ENCODE data around the gene LRP1. TPM values are rescaled to one million over a fixed set of nuclear protein-coding genes. Genes with fewer than 3 reads are reported as not detected.
A peak's percentile ranks its signal among the peaks of the same experiment; 100 is the strongest.

Gene LRP1
- total and polyA plus RNA-seq, 2 of the 13 experiments (the other 11 are each of a cell fraction or from before 2014, with no cell fraction given), result 14.7 to 30.8 TPM

GRCh38 chr12:57101892-57102695 lies 26.2 kb upstream of the LRP1 start (continued):
- TF ChIP-seq ZNF276 (CRISPR knock-in tag; IDR thresholded peaks at IDR 0.05; ENCODE audit: low read depth), result no peak
- no peak for TF ChIP-seq KIAA2018 (CRISPR knock-in tag; IDR thresholded peaks at IDR 0.05; ENCODE audit: borderline replicate concordance)
- no peak for TF ChIP-seq ZNF143 (CRISPR knock-in tag; IDR thresholded peaks at IDR 0.05)
- peak; percentile 73; the same call in 1 of the 2 replicates for TF ChIP-seq RXRB (CRISPR knock-in tag; IDR thresholded peaks at IDR 0.05; ENCODE audit: borderline replicate concordance)
- TF ChIP-seq CREBL2 (CRISPR knock-in tag; IDR thresholded peaks at IDR 0.05; ENCODE audit: borderline replicate concordance), result no peak
- TF ChIP-seq U2AF1 (optimal IDR thresholded peaks at IDR 0.05; ENCODE audit: low read depth, low read length), result peak; percentile 40
- TF ChIP-seq ZNF710 (CRISPR knock-in tag; IDR thresholded peaks at IDR 0.05; ENCODE audit: borderline replicate concordance), result peak; percentile 80; the same call in 1 of the 2 replicates
- TF ChIP-seq ZNF891 (CRISPR knock-in tag; IDR thresholded peaks at IDR 0.05), result peak; percentile 83; the same call in 1 of the 2 replicates
- TF ChIP-seq MEF2D (CRISPR knock-in tag; IDR thresholded peaks at IDR 0.05), result peak; percentile 85; the same call in 1 of the 2 replicates
- no peak for TF ChIP-seq ZNF562 (CRISPR knock-in tag; IDR thresholded peaks at IDR 0.05; ENCODE audit: borderline replicate concordance)
- no peak for TF ChIP-seq ZNF619 (CRISPR knock-in tag; IDR thresholded peaks at IDR 0.05)
- TF ChIP-seq GATA4 (IDR thresholded peaks at IDR 0.05; ENCODE audit: borderline replicate concordance, low read depth), result no peak
- no peak for TF ChIP-seq MIER3 (CRISPR knock-in tag; IDR thresholded peaks at IDR 0.05; ENCODE audit: borderline replicate concordance)
- TF ChIP-seq ZNF841 (CRISPR knock-in tag; IDR thresholded peaks at IDR 0.05; ENCODE audit: borderline replicate concordance), result no peak
- TF ChIP-seq ATF1 (CRISPR knock-in tag; IDR thresholded peaks at IDR 0.05), result no peak

All from HepG2 (cell line).